MM.1S (cell line): ENCODE data around the gene ZNF469.

ENCODE experiments used
- CTCF ChIP-seq: fragments of 300-600 bp; sonication (generic); IDR thresholded peaks from 2 replicates; pipeline ENCODE4 v1.5.1; 2016; ENCODE audit warnings: antibody characterized with exemption, low read length, mixed read lengths
- EZH2 ChIP-seq: fragments of 300-600 bp; sonication (generic); optimal IDR thresholded peaks from 2 replicates; pipeline ENCODE3; 2017; ENCODE audit warnings: low read depth, mild to moderate bottlenecking, antibody characterized with exemption, low read length, mixed read lengths

DNA sequence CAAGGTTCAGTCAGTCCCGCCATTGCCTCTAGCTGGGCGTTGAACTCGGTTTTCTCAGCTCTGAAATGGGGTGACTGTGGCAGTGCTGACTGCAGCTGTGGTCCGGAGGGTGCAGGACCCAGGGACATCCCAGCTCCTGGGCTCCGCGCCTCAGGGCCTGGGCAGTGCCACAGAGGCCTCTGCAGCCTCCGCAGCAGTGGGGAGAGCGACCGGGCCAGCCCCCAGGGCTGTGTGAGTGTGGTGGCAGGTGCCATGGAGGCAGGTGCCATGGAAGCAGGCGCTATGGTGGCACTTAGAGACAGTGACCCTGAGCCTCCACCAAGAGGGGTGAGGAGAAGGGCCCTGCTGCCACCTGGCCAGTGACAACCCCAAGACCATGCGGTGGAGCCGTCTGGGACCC lies 30.9 kb downstream of the ZNF469 start:
- TF ChIP-seq CTCF (no peak), EZH2 (no peak)
